HG02798 (cell line): ENCODE data around the gene FJX1.

Experiments
- ATAC-seq: cut with Tn5 transposase; IDR thresholded peaks from one replicate; pipeline ENCODE4 v1.9.1; 2021; ENCODE audit warnings: mild to moderate bottlenecking; ENCODE audit not compliant: unreplicated experiment, poor library complexity

Gene FJX1

GRCh38 chr11:35602979-35603378, 15.3 kb upstream of the FJX1 start:
- ATAC-seq = no peak

GRCh38 chr11:35605706-35606105, 12.6 kb upstream of the FJX1 start:
- ATAC-seq = no peak

- ATAC-seq = no peak
These were observed 12.1 kb upstream of the FJX1 start for GRCh38 chr11:35606206-35606605.

- no peak for ATAC-seq
These were observed 9.8 kb upstream of the FJX1 start for GRCh38 chr11:35608502-35608901.

- no peak for ATAC-seq
These were observed 8.6 kb upstream of the FJX1 start for GRCh38 chr11:35609656-35610055.

GRCh38 chr11:35610631-35611030, 7.6 kb upstream of the FJX1 start:
- ATAC-seq = no peak

DNA sequence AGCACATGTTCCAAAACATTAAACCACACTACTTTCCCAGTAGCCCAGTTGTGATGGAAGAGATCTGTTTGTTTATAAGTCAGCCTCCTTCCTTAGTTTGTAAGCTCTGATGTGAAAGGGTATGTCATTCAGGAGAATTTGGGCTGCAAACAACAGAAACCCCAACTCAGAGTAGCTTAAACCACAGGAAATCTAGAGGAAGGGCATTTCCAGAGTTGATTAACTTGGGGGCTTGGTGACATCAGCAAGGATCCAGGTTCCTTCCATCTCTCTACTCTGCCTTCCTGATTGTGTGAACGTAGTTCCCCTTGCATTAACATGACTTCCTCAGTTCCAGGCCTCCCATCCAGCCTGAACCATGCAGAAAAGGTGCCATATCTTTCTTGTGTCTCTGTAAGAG, 6.5 kb upstream of the FJX1 start:
- ATAC-seq = no peak

DNA sequence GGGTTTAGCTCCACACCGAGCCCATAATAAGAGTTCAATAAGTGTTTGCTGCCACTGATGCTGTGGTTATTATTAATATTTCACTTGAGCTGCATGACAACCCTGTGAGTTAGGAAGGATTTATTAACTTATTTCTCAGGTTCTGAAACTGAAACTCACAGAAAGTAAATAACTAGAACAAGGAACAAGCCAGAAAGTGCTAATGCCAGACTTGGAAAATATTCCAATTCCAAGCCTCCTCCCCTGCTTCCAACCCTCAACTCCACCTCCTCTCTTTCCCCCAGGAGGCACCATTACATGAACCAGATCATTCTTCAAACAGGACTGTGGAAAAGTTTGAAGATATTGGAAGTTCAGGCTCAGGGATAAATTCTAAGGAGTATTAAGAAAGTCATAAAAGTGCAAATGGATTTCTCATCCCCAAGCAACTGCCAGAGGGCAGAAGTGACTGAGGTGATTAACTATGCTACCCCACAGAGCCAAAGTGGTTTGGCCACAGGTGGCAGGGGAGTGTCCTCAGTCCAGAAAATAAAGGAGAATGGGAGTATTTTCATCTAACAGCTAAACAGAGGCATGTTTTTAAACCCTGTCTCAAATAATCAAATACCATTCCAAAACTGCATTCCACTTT, 3.2 kb upstream of the FJX1 start:
- no peak for ATAC-seq

DNA sequence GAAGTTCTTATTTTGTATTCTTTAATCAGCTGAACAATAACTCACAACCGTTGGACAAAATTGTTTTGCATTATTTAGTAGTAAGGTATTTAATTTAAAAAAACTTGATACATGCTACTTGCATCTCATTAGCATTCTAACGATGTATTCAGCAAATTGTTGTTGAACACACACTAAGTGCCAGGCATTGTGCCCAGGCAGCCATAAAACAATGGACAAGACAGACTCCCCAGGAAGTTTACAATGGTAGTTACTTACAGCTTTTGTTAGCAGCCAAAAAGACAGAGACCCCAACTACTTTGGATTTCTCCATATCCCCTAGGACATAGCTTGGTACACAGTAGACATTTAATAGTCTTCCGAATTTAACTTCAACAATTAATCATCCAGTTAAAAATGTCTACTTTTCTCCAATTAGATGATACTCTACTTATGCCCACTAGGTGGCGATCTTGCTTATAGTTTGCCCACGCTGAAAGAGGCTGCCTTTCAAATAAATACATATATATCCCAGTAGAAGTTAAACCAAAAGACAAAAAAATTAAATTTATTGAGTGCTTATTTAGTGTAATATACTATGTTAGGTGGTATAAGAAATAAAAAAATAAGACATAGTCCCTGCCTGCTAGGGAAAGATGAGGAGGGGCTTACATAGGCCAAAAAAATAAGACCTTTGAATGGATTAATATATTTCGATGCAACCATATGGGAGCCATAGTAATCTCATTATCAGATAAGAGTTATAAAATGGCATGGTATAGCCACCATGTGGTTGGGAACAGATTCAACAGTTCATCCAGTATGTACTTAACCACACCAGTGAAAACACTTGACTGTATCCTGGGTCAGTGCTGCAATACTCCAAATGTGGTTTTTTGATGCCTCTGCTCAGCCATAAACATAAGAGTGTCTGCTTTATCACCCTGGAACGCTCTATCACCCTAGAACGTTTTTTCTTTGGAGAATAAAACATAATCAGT, 2.0 kb upstream of the FJX1 start:
- no peak for ATAC-seq

GRCh38 chr11:35617316-35617686, 959 bp upstream of the FJX1 start:
- no peak for ATAC-seq

GRCh38 chr11:35618497-35619115, 346 bp downstream of the FJX1 start:
- ATAC-seq = peak; percentile 51

DNA sequence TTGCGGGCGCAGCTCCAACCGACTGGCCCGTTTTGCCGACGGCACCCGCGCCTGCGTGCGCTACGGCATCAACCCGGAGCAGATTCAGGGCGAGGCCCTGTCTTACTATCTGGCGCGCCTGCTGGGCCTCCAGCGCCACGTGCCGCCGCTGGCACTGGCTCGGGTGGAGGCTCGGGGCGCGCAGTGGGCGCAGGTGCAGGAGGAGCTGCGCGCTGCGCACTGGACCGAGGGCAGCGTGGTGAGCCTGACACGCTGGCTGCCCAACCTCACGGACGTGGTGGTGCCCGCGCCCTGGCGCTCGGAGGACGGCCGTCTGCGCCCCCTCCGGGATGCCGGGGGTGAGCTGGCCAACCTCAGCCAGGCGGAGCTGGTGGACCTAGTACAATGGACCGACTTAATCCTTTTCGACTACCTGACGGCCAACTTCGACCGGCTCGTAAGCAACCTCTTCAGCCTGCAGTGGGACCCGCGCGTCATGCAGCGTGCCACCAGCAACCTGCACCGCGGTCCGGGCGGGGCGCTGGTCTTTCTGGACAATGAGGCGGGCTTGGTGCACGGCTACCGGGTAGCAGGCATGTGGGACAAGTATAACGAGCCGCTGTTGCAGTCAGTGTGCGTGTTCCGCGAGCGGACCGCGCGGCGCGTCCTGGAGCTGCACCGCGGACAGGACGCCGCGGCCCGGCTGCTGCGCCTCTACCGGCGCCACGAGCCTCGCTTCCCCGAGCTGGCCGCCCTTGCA, 1.0 kb downstream of the FJX1 start:
- peak; percentile 27 for ATAC-seq

GRCh38 chr11:35619855-35620640, 1.8 kb downstream of the FJX1 start:
- no peak for ATAC-seq

DNA sequence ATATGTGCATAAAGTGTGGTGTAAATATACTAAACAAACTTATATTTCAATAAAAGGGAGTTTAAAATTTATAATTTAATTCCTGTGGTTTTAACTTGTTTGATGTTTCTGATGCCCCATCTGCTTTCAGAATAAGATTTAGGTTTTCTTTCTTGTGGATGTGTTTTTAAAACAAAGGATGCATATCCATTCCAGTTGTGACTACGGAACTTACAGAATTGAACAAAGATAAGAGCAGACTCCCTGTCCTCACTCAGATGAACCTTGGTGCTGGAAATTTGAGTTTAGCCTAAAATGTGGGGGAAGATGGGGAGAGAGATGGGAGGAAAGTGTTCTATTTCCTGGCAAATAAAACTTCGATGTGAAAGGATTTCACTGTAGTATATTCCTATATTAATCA, 2.5 kb downstream of the FJX1 start:
- no peak for ATAC-seq

DNA sequence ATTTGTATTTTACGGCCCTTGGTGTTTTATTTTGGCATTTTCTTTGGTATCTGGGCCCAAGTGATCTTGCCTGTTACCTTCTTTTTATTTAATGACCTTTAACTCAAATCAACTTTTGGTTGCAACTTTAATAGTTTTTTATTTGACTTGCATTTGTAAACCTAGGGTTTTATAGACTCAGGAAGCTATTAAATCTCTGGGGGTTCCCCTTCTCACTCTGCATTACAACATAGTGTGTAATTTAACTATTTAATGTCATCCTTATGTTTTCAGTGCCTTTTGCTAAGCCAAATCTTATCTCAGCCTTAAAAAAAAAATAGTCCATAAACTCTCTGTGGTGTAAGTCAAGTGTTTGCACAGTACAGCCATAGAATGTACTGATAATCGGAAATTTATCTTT, 3.4 kb downstream of the FJX1 start:
- ATAC-seq = no peak

DNA sequence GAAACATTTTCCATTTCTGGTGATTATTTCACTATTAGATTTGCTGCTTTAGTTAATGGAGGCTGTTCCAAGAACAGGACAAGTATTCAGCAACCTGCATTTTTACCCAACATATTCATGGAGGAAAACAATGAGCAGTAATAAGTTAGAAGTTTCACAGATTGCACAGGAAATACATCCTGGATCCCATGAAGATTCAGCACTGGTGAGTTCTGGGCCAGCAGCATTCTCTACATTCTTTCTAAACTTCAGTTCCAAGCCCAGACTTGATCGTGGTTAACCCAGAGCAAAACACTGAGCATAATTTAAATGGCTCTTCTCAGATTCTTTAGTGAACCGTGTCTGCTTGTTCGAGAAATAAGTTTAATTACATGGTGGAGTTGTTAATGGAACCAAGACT, 3.8 kb downstream of the FJX1 start:
- ATAC-seq = no peak

GRCh38 chr11:35623621-35624168, 5.4 kb downstream of the FJX1 start:
- no peak for ATAC-seq

GRCh38 chr11:35624316-35624715, 6.1 kb downstream of the FJX1 start:
- ATAC-seq = no peak

DNA sequence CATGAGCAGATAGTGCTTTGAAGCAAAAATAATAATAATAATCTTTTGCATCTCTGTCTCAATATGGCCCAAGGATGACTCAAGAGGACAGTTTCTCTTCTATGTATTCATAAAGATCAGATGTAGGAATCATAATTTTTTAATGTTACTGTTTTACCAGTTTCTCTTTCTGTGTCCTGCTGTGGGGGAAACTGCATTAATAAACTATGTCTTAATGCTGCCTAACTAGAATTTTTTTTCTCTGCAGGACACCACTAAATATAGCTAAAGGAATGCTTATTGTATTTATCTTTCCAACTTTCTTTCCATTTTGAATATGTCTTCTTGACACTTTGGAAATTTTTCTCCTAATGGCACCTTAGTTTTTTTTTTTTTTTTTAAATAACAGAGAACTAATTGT, 6.5 kb downstream of the FJX1 start:
- no peak for ATAC-seq

DNA sequence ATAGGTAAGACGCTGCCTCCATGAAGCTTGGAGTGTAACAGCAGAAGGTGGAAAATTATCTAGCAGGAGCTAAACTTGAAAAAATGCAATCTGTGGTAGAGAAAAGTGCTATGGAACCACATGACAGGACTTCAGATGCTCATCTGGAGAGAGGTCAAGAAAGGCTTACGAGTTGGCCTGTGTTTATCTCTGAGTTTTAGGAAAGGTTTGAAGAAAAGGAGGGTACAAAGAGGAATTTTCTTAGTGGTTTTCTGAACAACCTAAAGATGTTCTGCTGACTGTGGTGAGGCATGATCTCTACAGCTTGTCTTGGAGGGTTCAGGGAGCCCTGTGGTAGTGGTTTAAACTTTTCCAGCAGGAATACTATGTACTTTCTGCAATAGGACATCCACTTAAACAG, 8.2 kb downstream of the FJX1 start:
- no peak for ATAC-seq
